Activated naive CD4-positive, alpha-beta T cell treated with anti-CD3 and anti-CD28 coated beads, Interleukin-2, amount 50 U/mL, for 16 hours (primary cell): Measurements from ENCODE around the gene TRDMT1.
A peak's percentile ranks its signal among the peaks of the same experiment; 100 is the strongest.

Experiments used
- DNase-seq: peaks from one replicate; pipeline ENCODE4 v3.0.0-alpha.2; 2020

TRDMT1 gene, protein sequence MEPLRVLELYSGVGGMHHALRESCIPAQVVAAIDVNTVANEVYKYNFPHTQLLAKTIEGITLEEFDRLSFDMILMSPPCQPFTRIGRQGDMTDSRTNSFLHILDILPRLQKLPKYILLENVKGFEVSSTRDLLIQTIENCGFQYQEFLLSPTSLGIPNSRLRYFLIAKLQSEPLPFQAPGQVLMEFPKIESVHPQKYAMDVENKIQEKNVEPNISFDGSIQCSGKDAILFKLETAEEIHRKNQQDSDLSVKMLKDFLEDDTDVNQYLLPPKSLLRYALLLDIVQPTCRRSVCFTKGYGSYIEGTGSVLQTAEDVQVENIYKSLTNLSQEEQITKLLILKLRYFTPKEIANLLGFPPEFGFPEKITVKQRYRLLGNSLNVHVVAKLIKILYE

DNA sequence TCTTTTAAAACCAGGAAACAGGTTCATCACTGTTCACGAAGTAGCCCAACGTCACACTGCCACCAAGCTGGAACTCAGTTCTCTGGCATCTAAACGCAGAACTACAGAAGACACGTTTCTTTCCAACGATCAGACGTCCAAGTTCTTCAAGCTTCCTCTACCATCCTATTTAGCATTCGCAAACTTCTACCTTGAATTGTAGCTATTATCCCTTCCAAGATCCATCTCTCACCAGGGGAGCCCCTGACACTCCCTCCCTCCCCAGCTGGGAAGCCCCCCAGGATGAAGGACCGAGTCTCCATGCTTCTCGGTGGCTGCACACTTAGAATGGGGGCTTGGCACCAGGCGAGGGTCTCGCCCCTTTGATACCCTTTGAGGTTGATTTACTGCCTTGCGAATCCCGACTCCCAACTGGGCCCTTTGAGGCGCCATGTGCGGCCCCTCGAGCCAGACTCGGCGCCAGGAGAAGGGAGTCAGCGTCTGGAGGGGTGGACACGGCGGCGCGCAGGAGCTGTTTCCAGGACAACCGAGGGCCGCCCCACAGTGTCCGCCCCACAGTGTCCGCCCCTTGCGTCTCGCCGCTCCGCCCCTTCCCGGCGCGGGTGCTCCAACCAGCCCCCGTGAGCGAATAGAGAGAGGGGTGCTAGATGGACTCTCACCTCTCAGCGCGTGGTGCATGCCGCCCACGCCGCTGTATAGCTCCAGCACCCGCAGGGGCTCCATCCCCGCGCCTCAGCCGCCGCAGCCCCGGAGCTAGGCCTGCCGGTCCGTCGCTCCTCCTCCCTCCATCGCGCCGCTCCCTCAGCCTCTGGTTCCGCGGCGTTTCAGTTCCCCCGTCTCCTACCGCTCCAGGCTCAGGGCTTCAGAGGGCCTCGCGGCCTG lies at the start of gene TRDMT1:
Gene TRDMT1 (minus strand): TSS at position 761 of the 882 bp plus-strand sequence. CDS start 38 bp downstream, at position 723.
- DNase-seq = peak; percentile 80

DNA sequence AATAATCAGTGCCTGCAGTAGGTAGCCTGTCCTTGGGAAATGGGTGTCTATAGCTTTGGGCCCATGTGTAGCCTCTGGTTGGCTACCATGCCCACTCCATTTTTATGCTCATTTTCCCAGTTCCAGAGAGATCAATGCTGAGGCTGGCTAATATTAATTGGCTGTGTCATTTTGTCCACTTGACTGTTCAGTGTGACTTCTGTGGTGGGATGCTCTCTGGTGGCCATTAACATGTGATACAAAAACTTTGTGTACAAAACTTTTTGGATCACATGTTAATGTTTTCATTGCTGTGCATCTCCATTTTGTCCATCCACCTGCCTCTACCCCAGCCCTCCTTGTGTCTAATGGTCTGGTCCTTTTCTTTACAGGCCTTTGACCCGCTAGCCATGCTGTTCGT lies 49.3 kb upstream of the TRDMT1 start:
- no peak for DNase-seq

GRCh38 chr10:17249820-17250219 lies 48.3 kb upstream of the TRDMT1 start:
- no peak for DNase-seq

DNA sequence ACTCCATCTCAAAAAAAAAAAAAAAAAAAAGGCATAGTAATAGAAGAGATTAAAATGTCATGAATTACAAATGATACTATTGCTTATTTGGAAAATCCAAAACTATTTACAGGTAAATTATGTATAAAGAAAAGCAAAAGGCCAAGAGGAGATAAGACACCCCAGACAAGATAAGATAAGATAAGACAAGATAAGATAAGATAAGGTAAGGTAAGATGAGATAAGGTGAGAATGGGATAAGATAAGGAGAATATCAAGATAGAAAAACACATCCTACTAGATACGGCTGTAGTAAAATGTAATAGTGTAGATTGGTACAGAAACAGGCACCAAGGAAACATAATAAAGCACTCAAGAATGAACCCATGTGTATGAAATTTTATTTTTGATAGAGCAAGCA lies 47.5 kb upstream of the TRDMT1 start:
- no peak for DNase-seq

DNA sequence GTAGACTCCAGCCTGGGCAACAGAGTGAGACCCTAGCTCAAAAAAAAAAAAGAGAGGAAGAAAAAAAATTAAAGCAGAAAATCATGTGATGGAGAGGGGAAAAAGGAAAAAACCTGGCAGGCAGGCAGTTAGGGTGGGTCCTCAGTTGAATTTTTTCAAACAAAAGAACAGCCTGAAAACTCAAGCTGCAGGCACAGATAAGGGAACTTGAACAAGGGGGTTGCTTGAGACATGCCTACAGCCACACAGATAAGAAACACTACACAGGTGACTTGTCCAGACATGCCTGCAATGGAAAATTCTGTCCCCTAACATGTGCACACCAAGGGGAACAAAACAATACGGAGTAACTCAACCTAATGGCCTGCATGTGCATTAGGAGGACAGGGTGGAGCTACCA lies 45.7 kb upstream of the TRDMT1 start:
- DNase-seq = no peak

DNA sequence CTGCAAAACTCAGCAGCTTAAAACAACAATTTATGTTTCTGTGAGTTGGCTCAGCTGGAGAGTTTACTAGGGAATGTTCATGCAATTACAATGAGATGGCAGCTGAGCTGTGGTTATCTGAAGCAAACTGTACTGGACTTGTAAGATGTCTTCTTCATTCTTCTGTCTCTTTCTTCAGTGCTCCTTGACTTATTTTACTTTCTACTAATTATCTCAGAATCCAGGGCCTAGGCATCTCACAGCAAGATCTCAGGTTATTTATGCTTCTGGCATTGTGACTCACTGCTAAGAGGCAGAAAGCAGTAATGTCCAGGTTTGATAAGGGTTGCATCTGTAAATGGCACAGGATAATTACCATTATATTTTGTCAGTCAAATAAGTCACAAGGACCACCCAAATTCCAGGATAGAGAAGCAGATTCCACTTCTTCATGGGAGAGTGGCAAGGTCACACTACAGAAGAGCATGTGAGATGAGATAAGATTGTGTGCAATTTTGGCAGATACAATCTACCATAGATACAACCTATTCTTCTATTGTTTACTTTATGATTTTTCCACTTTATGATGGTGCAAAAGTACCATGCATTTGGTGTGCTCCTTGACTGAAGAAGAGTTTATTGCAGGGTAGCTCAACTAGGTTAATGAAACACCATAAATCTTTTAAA lies 43.4 kb upstream of the TRDMT1 start:
- DNase-seq = no peak

DNA sequence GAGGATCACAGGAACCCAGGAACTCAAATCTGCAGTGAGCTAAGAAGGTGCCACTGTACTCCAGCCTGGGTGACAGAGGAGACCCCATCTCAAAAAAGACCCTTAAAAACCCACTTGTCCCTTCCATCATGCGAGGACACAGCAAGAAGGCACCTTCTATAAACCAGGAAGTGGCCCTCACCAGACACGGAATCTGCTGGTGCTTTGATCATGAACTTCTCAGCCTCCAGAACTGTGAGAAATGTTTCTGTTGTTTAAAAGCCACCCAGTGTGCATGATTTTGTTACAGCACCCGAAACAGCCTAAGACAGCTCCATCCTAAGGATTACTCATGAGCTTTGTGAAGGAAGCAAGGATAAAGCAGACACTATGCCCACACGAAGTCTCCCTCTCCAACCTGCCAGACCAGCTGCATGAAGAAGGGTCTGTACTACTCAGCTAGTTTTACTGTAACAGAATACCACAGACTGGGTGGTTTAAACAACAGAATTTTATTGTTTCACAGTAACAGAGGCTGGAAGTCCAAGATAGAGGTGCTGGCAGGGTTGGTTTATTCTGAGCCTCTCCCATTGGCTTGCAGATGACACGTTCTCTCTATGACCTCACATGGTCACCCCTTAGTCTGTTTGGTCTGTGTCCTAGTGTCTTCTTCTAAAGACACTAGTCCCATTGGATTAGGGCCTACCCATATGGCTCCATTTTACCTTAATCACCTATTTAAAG lies 40.3 kb upstream of the TRDMT1 start:
- no peak for DNase-seq

GRCh38 chr10:17240616-17241015 lies 39.1 kb upstream of the TRDMT1 start:
- DNase-seq = no peak

- DNase-seq = no peak
Measured at GRCh38 chr10:17240096-17240495, 38.6 kb upstream of the TRDMT1 start.

GRCh38 chr10:17239345-17240085 lies 38.0 kb upstream of the TRDMT1 start:
- DNase-seq = no peak

- no peak for DNase-seq
Measured at GRCh38 chr10:17238445-17239291, 37.2 kb upstream of the TRDMT1 start.

DNA sequence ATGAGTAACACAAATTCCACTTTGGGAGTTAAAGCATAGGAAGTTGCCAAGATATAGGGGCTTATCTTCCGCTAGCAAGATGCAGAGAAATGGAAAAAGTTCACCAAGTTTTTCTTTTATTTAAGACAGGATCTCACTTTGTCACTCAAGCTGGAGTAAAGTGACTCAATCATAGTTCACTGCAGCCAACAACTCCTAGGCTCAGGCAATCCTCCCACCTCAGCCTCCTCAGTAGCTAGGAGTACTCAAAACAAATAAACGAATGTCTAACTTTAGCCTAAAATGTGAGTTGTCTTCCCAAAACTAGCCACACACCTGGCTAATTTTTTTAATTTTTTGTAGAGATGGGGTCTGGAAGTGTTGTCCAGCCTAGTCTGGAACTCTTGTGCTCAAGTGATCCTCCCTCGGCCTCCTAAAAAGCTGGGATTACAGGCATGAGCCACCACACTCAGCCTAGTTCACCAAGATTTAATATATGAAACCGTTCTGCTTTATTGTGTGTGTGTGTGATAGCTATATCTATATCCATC lies 36.5 kb upstream of the TRDMT1 start:
- no peak for DNase-seq

DNA sequence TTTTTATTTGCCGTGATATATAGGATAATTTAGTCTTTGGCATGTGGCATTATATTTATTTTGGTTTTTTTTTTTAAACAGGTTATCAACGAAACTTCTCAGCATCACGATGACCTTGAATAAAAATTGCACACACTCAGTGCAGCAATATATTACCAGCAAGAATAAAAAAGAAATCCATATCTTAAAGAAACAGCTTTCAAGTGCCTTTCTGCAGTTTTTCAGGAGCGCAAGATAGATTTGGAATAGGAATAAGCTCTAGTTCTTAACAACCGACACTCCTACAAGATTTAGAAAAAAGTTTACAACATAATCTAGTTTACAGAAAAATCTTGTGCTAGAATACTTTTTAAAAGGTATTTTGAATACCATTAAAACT lies 35.7 kb upstream of the TRDMT1 start:
- no peak for DNase-seq

- DNase-seq = no peak
Measured at GRCh38 chr10:17236468-17237148, 35.1 kb upstream of the TRDMT1 start.

- DNase-seq = no peak
Measured at GRCh38 chr10:17235136-17235535, 33.7 kb upstream of the TRDMT1 start.

DNA sequence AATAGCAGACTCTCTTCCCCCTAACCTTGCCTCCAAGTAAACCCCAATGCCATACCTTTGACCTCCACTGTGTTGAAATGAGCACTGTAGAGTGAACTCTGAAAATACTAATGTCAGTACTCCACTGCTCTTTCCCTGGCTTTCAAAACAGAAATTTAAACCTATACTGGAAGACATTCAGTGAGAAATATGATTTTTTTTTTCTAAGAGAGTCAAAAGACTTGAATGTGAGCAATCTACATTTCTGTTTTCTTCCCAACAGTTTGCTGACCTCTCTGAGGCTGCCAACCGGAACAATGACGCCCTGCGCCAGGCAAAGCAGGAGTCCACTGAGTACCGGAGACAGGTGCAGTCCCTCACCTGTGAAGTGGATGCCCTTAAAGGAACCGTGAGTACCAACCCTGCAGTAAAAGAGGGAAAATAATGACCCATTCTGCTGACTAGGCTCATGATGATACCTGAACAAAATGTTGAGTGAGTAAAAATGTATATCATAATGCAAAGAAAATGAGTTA lies 33.0 kb upstream of the TRDMT1 start:
- no peak for DNase-seq

DNA sequence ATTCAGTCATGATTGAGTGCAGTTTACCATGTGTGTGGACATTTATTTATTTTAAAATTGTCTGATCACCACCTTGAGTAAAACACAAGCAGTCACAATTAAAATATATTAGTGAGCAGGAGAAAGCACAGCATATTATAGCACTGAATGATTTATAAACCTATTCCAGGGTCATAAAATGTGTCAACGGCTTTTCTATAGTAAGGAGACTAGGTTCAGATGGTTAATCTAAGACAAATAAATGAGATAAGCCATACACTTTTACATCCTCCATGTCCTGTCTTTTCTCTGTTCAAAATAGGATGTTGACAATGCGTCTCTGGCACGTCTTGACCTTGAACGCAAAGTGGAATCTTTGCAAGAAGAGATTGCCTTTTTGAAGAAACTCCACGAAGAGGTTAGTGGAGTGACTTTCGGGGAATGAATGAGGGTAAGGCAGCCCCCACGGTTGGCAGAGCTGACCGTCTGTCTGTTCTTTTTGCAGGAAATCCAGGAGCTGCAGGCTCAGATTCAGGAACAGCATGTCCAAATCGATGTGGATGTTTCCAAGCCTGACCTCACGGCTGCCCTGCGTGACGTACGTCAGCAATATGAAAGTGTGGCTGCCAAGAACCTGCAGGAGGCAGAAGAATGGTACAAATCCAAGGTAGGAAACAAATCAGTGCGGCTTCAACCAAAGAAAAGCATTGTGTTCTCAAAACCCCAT lies 32.0 kb upstream of the TRDMT1 start:
- DNase-seq = no peak

DNA sequence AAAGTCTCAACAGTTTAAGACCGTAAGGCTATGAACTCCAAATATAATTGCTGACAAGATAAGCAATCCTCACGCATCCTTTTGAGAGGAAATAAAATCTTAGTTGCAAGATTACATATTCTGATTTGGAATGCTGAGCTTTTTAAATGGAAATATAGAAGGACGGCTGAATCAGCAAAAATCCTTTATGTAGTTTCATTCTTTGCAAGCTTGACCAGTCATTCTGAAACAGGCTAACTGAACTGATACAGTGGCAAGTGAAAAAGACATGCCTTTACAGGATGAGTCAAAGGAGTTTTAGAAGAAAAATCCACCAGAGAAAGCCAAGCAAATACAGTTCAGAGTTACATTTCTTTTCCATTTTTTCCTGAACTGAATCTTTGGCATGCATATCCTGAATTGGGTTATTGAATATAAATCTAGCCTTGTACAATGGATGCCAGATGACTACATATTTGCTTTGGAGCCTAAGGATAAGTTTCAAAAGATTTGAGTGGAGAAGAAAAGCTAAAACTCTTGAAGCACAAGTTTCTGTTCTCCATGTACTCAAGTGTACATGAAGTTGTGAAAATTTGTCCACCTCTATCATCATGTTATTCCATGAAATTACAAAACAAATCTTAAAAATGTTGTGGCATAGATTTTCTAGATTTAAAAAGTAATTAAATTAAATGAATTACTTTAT lies 30.9 kb upstream of the TRDMT1 start:
- DNase-seq = no peak

DNA sequence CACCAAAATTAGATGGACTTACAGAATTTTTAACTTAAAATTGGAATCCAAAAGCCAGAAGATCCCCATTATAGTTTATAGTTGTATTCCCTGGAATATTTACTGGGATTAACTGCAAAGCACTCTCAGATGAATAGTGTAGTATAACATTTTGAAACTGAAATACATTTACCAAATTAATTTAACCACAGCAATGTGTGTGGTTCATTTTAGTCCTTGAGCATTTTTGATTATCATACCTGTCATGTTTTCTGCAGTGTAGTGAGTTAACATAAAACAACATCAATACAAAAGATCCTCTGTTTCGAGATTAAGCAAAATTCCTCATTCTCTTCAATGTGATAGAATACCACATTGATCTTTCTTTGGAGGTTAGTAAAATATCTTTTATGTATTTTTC lies 30.3 kb upstream of the TRDMT1 start:
- no peak for DNase-seq
